Naive thymus-derived CD4-positive, alpha-beta T cell (primary cell): Measurements from ENCODE around the gene ATXN7L2. TPM values are rescaled to one million over a fixed set of nuclear protein-coding genes. Genes with fewer than 3 reads are reported as not detected.
A peak's percentile ranks its signal among the peaks of the same experiment; 100 is the strongest.

ENCODE experiments used
- ATAC-seq: fragments of 150-1000 bp; cut with Tn5 transposase; 2 replicates; pipeline ENCODE4 v1.10.0; 2021; ENCODE audit warnings: mild to moderate bottlenecking, moderate library complexity
- CTCF ChIA-PET: fragments of 350-600 bp; sonication (Branson Sonifier 250); formaldehyde crosslinking; loops from one replicate; lab custom pipeline; 2021; ENCODE audit warnings: antibody characterized with exemption; lab: Charles Lee
- POLR2A ChIA-PET: fragments of 350-600 bp; sonication (Branson Sonifier 250); formaldehyde crosslinking; loops from one replicate; lab custom pipeline; 2021; ENCODE audit warnings: antibody characterized with exemption, inconsistent platforms; lab: Charles Lee
- DNase-seq, 9 donors: peaks; one replicate each; pipeline versions ENCODE4 v3.0.0 to v3.0.0-alpha.2; 2020 to 2022; ENCODE audit warnings: mixed read lengths in 1 of 9
- H3K27ac ChIP-seq: one replicate; pipeline ENCODE4 v1.7.0; 2013; ENCODE audit warnings: mild to moderate bottlenecking, low read depth, low read length, moderate library complexity
- H3K27me3 ChIP-seq, 2 donors: one replicate each; pipeline ENCODE4 v1.7.0; 2013; ENCODE audit warnings: low read length in 2 of 2, mild to moderate bottlenecking in 2 of 2, moderate library complexity in 2 of 2; ENCODE audit not compliant: control insufficient read depth in 2 of 2, insufficient read depth in 2 of 2
- H3K36me3 ChIP-seq, 3 experiments: 1 replicate in 2 of 3; 2 replicates in 1 of 3; pipeline ENCODE4 v1.7.0; 2013; ENCODE audit warnings: low read length in 3 of 3, mild to moderate bottlenecking in 3 of 3, moderate library complexity in 1 of 3; ENCODE audit not compliant: insufficient read depth in 3 of 3, control insufficient read depth in 2 of 3
- H3K4me1 ChIP-seq, 2 donors: one replicate each; pipeline ENCODE4 v1.7.0; 2013; ENCODE audit warnings: low read length in 2 of 2, mild to moderate bottlenecking in 2 of 2, moderate library complexity in 1 of 2; ENCODE audit not compliant: control insufficient read depth in 2 of 2, insufficient read depth in 2 of 2
- H3K4me3 ChIP-seq: 2 replicates; pipeline ENCODE4 v1.7.0; 2013; ENCODE audit warnings: mild to moderate bottlenecking, low read length
- H3K9me3 ChIP-seq, 3 experiments: 1 replicate in 2 of 3; 2 replicates in 1 of 3; pipeline ENCODE4 v1.7.0; 2013; ENCODE audit warnings: low read length in 3 of 3; ENCODE audit not compliant: control insufficient read depth in 2 of 3
- H3K27ac Mint-ChIP-seq, 9 donors: one replicate each; pipeline ENCODE4 v1.8.0; 2020 to 2022; ENCODE audit warnings: mixed read lengths in 9 of 9, mild to moderate bottlenecking in 8 of 9, moderate library complexity in 5 of 9, inconsistent platforms in 2 of 9
- H3K27me3 Mint-ChIP-seq, 5 donors: one replicate each; pipeline ENCODE4 v1.8.0; 2021 to 2022; ENCODE audit warnings: mixed read lengths in 5 of 5, mild to moderate bottlenecking in 1 of 5
- H3K36me3 Mint-ChIP-seq, 5 donors: one replicate each; pipeline ENCODE4 v1.8.0; 2020 to 2022; ENCODE audit warnings: mixed read lengths in 5 of 5, mild to moderate bottlenecking in 3 of 5, inconsistent platforms in 1 of 5
- H3K4me1 Mint-ChIP-seq, 7 donors: one replicate each; pipeline ENCODE4 v1.8.0; 2020 to 2022; ENCODE audit warnings: mixed read lengths in 7 of 7, mild to moderate bottlenecking in 3 of 7, inconsistent platforms in 1 of 7
- H3K4me3 Mint-ChIP-seq, 10 donors: one replicate each; pipeline ENCODE4 v1.8.0; 2020 to 2022; ENCODE audit warnings: mild to moderate bottlenecking in 10 of 10, mixed read lengths in 10 of 10, moderate library complexity in 6 of 10, inconsistent platforms in 2 of 10
- H3K9me3 Mint-ChIP-seq, 11 donors: one replicate each; pipeline ENCODE4 v1.8.0; 2020 to 2022; ENCODE audit warnings: mixed read lengths in 11 of 11, mild to moderate bottlenecking in 4 of 11, inconsistent platforms in 1 of 11, moderate library complexity in 1 of 11
- intact Hi-C, 2 donors: fragments of 100-400 bp; cut with micrococcal nuclease; formaldehyde crosslinking; loops; one replicate each; pipeline ENCODE4 v1.15.1; 2023
- polyA plus RNA-seq, 2 donors: library from polyadenylated mRNA; unstranded; fragments of 300-500 nt; fragmentation: Illumina TruSeq; gene quantifications; one replicate each; pipeline ENCODE4 v1.2.3, GENCODE V29; 2021
- total RNA-seq, 6 experiments: library from RNA in 5 of 6; stranded (reverse) in 5 of 6; gene quantifications; 1 replicate in 5 of 6; 2 replicates in 1 of 6; pipeline ENCODE4 v1.2.3 and lab custom pipeline; 2021 to 2026

ATXN7L2 gene
- total and polyA plus RNA-seq, 7 experiments from 2014 or later: 4.9 to 15.2 (median 11.7) TPM

DNA sequence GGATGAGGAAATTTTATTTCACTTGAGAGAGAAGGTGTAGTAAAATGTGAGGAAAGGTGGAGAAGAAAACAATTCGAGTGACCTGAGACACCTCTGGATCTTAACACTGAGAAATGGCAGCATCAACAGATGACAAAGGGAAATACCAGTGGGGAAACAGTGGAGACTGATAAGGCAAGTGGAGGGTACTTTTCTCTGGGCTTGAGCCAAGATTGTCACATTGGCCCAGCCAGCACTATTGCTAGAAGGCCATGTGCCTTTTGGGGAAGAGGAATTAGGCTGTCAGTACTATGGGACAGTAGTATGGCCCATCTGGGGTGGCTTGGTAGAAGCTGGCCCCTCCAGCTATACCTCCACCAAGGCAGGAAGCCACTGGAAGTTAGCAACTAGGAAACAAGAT lies 9.0 kb upstream of the ATXN7L2 start:
- CTCF ChIA-PET: interaction anchor here (1.0 to 1.1 kb wide), 2 partner anchors 16 to 58 kb away, joined by 3 read pairs; no protein-coding TSS in a partner anchor
- ATAC-seq: no peak
- Histone ChIP-seq H3K4me1 (no peaks in the 10 kb centered on the region), H3K4me3 (no peak overlapping the region), H3K27ac (no peak overlapping the region), H3K27me3 (peaks cover 0 to 12% of the 10 kb centered on the region in 2 donors), H3K36me3 (no peaks in the 10 kb centered on the region), H3K9me3 (no peaks in the 10 kb centered on the region)
- peaks cover 0 to 16% (median 6%) of the 10 kb centered on the region in 7 donors for H3K4me1 Mint-ChIP-seq
- H3K27ac Mint-ChIP-seq: no peak overlapping the region
- intact Hi-C loops: no loop called here
- POLR2A ChIA-PET: no interaction called here
- H3K4me3 Mint-ChIP-seq: no peak overlapping the region
- H3K27me3 Mint-ChIP-seq: peaks cover 37 to 68% (median 45%) of the 10 kb centered on the region in 5 donors
- DNase-seq: no peak
- peaks cover 0 to 4% (median 0%) of the 10 kb centered on the region in 5 donors for H3K36me3 Mint-ChIP-seq
- H3K9me3 Mint-ChIP-seq: no peaks in the 10 kb centered on the region

GRCh38 chr1:109475261-109475660 lies 8.4 kb upstream of the ATXN7L2 start:
- DNase-seq (no peak), ATAC-seq (no peak)
- Mint-ChIP-seq H3K9me3 (no peaks in the 10 kb centered on the region), H3K4me1 (peaks cover 0 to 18% (median 6%) of the 10 kb centered on the region in 7 donors), H3K36me3 (peaks cover 0 to 4% (median 0%) of the 10 kb centered on the region in 5 donors), H3K4me3 (no peak overlapping the region), H3K27me3 (peaks cover 33 to 67% (median 41%) of the 10 kb centered on the region in 5 donors), H3K27ac (no peak overlapping the region)
- Histone ChIP-seq H3K27ac (no peak overlapping the region), H3K9me3 (no peaks in the 10 kb centered on the region), H3K36me3 (no peaks in the 10 kb centered on the region), H3K4me1 (no peaks in the 10 kb centered on the region), H3K27me3 (peaks cover 0 to 12% of the 10 kb centered on the region in 2 donors), H3K4me3 (no peak overlapping the region)
- ChIA-PET POLR2A (no interaction called here), CTCF (interaction anchor here (1.1 kb wide), 1 partner anchor 15 kb away, joined by 3 read pairs; no protein-coding TSS in a partner anchor)
- intact Hi-C loops: no loop called here

- peaks cover 19 to 61% (median 29%) of the 10 kb centered on the region in 5 donors for H3K27me3 Mint-ChIP-seq
- no peak overlapping the region for H3K27ac Mint-ChIP-seq
- Histone ChIP-seq H3K27me3 (peaks cover 0 to 4% of the 10 kb centered on the region in 2 donors), H3K36me3 (no peaks in the 10 kb centered on the region), H3K4me1 (no peaks in the 10 kb centered on the region), H3K27ac (no peak overlapping the region), H3K9me3 (no peaks in the 10 kb centered on the region), H3K4me3 (no peak overlapping the region)
- CTCF ChIA-PET: no interaction called here
- ATAC-seq (no peak), DNase-seq (no peak)
- H3K36me3 Mint-ChIP-seq: peaks cover 0 to 4% (median 0%) of the 10 kb centered on the region in 5 donors
- intact Hi-C loops: no loop called here
- no peaks in the 10 kb centered on the region for H3K9me3 Mint-ChIP-seq
- H3K4me1 Mint-ChIP-seq: peaks cover 0 to 18% (median 6%) of the 10 kb centered on the region in 7 donors
- POLR2A ChIA-PET: no interaction called here
- H3K4me3 Mint-ChIP-seq: no peak overlapping the region
Observed at GRCh38 chr1:109476825-109477224, 6.9 kb upstream of the ATXN7L2 start.

DNA sequence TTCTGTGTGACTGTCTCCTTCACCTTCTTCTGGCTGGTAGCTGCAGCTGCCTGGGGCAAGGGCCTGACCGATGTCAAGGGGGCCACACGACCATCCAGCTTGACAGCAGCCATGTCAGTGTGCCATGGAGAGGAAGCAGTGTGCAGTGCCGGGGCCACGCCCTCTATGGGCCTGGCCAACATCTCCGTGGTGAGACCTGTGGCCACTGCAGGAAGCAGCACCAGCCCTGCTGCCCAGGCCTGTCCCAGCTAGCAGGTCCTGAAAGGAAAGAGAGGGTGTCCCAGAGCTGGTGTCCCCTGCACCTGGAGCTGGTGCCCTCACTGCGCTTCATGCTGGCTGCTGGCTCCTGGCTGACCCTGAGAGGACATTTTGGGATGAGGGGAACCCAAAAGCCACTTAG lies 5.9 kb upstream of the ATXN7L2 start:
- POLR2A ChIA-PET: no interaction called here
- CTCF ChIA-PET: no interaction called here
- Mint-ChIP-seq H3K27ac (peak overlapping the region in 1 of 9 donors; percentile 11), H3K4me1 (peaks cover 7 to 18% (median 13%) of the 10 kb centered on the region in 7 donors), H3K9me3 (no peaks in the 10 kb centered on the region), H3K27me3 (peaks cover 12 to 53% (median 25%) of the 10 kb centered on the region in 5 donors), H3K4me3 (no peak overlapping the region), H3K36me3 (peaks cover 0 to 4% (median 0%) of the 10 kb centered on the region in 5 donors)
- H3K4me1 ChIP-seq: peaks cover 0 to under 1% of the 10 kb centered on the region in 2 donors
- H3K36me3 ChIP-seq: no peaks in the 10 kb centered on the region
- peaks cover 0 to 3% of the 10 kb centered on the region in 2 donors for H3K27me3 ChIP-seq
- H3K9me3 ChIP-seq: no peaks in the 10 kb centered on the region
- ATAC-seq (peak; percentile 49), DNase-seq (no peak)
- intact Hi-C loops: no loop called here
- no peak overlapping the region for H3K4me3 ChIP-seq
- no peak overlapping the region for H3K27ac ChIP-seq

GRCh38 chr1:109478806-109479205 lies 4.9 kb upstream of the ATXN7L2 start:
- intact Hi-C loops: no loop called here

GRCh38 chr1:109479311-109479710 lies 4.4 kb upstream of the ATXN7L2 start:
- DNase-seq (no peak), ATAC-seq (no peak)
- no peak overlapping the region for H3K27ac ChIP-seq
- Mint-ChIP-seq H3K36me3 (peaks cover 0 to 4% (median 0%) of the 10 kb centered on the region in 5 donors), H3K27ac (no peak overlapping the region), H3K27me3 (peaks cover 7 to 43% (median 23%) of the 10 kb centered on the region in 5 donors), H3K9me3 (no peaks in the 10 kb centered on the region), H3K4me1 (peaks cover 18 to 25% (median 23%) of the 10 kb centered on the region in 7 donors), H3K4me3 (no peak overlapping the region)
- POLR2A ChIA-PET: no interaction called here
- H3K36me3 ChIP-seq: no peaks in the 10 kb centered on the region
- intact Hi-C loops: no loop called here
- peaks cover 2 to 6% of the 10 kb centered on the region in 2 donors for H3K4me1 ChIP-seq
- H3K4me3 ChIP-seq: no peak overlapping the region
- H3K27me3 ChIP-seq: no peaks in the 10 kb centered on the region
- no peaks in the 10 kb centered on the region for H3K9me3 ChIP-seq
- CTCF ChIA-PET: interaction anchor here (1.1 kb wide), 1 partner anchor 18 kb away, joined by 4 read pairs; no protein-coding TSS in a partner anchor

More at GRCh38 chr1:109478806-109479205, 4.9 kb upstream of the ATXN7L2 start:
- no peaks in the 10 kb centered on the region for H3K36me3 ChIP-seq
- H3K36me3 Mint-ChIP-seq: peaks cover 0 to 4% (median 0%) of the 10 kb centered on the region in 5 donors
- peaks cover 0 to 5% of the 10 kb centered on the region in 2 donors for H3K4me1 ChIP-seq
- no peak for ATAC-seq
- no peak overlapping the region for H3K4me3 ChIP-seq
- H3K9me3 Mint-ChIP-seq: no peaks in the 10 kb centered on the region
- POLR2A ChIA-PET: no interaction called here
- CTCF ChIA-PET: interaction anchor here (0.6 to 1.1 kb wide), 2 partner anchors 19 to 53 kb away, joined by 3 to 4 read pairs; no protein-coding TSS in a partner anchor
- H3K27me3 Mint-ChIP-seq: peaks cover 7 to 48% (median 25%) of the 10 kb centered on the region in 5 donors
- peak in 6 of 9 donors; percentile 36 to 56 (median 45) for DNase-seq
- H3K27ac Mint-ChIP-seq: no peak overlapping the region
- no peaks in the 10 kb centered on the region for H3K9me3 ChIP-seq
- peaks cover 15 to 22% (median 20%) of the 10 kb centered on the region in 7 donors for H3K4me1 Mint-ChIP-seq
- no peaks in the 10 kb centered on the region for H3K27me3 ChIP-seq
- H3K27ac ChIP-seq: no peak overlapping the region
- no peak overlapping the region for H3K4me3 Mint-ChIP-seq
